ENCODE data around the gene RALB. TPM values are rescaled to one million over a fixed set of nuclear protein-coding genes. Genes with fewer than 3 reads are reported as not detected.
"Not testable (repeated sequence)": the region's sequence is repeated elsewhere in the genome, so short reads cannot be mapped to it uniquely, and the experiment has no call there.

The RALB gene
- total RNA-seq, 1 donor from 2014 or later, result 16.3 TPM

DNA sequence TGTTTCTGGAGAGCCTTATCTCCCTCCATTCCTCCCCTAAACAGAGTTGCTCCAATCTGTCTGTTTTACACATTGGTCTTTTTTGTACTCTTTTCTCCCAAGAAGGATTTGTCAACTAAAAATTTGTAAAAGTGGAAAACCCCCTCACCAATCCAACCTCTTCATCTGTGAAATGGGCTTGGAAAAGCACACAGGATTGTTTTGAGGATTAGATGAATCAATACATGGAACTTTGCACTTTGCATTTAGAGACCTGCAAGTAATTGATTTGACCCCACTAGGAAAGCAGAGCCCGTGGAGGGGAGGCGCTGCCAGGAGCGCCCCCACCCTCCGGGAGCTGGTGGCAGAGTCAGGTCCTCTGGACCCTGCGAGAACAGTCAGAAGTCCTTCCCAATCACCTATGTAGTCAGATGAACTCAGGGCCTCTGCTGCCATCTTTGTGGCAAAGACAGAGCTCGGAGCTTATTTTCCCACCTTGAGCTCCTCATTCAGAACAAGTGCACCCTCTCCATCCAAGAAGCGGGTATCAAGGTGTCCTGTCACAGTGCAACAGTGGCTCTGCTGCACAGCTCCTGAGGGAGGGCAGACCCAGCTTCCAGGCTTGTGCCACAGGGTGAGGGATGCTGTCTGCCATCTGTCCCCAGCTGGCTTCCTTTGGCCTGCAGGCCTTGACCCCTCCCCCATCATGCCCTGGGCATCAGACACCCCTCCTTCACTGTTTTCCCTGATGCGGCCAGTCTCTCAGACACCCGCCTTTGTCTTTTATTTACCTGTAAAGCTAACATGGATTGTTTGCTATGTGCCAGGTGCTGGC, 27.7 kb upstream of the RALB start:
- DNase-seq (ENCODE audit: low spot score) (no peak), ATAC-seq (no peak)

- DNase-seq (ENCODE audit: low spot score) (no peak), ATAC-seq (no peak)
Measured at GRCh38 chr2:120225549-120226065, 27.0 kb upstream of the RALB start.

GRCh38 chr2:120226316-120226715, 26.3 kb upstream of the RALB start:
- no peak for ATAC-seq

GRCh38 chr2:120227111-120227991, 25.3 kb upstream of the RALB start:
- ATAC-seq (no peak), DNase-seq (ENCODE audit: low spot score) (no peak)

More at GRCh38 chr2:120226316-120226715, 26.3 kb upstream of the RALB start:
- DNase-seq (ENCODE audit: low spot score), result no peak

DNA sequence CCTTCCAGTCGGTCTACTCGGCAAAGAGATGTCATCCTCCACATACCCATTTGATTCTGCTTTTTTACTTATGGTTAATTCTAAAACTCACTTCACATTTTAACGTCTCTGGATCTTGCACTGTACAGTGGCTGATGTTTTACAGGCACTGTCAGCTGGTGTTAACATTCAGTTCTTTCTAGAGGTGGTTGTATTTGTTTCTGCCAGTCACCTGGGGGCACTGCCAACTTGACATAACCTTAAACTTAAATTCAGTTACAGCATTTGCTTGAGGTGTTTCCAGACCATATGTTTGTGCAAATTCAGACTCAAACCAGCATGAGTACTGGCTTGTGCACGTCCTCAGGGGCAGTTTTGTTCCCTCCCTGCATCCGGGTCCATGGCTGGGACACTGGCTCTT, 24.1 kb upstream of the RALB start:
- DNase-seq (ENCODE audit: low spot score) (no peak), ATAC-seq (no peak)

- ATAC-seq (no peak), DNase-seq (ENCODE audit: low spot score) (no peak)
Measured at GRCh38 chr2:120229341-120229740, 23.3 kb upstream of the RALB start.

DNA sequence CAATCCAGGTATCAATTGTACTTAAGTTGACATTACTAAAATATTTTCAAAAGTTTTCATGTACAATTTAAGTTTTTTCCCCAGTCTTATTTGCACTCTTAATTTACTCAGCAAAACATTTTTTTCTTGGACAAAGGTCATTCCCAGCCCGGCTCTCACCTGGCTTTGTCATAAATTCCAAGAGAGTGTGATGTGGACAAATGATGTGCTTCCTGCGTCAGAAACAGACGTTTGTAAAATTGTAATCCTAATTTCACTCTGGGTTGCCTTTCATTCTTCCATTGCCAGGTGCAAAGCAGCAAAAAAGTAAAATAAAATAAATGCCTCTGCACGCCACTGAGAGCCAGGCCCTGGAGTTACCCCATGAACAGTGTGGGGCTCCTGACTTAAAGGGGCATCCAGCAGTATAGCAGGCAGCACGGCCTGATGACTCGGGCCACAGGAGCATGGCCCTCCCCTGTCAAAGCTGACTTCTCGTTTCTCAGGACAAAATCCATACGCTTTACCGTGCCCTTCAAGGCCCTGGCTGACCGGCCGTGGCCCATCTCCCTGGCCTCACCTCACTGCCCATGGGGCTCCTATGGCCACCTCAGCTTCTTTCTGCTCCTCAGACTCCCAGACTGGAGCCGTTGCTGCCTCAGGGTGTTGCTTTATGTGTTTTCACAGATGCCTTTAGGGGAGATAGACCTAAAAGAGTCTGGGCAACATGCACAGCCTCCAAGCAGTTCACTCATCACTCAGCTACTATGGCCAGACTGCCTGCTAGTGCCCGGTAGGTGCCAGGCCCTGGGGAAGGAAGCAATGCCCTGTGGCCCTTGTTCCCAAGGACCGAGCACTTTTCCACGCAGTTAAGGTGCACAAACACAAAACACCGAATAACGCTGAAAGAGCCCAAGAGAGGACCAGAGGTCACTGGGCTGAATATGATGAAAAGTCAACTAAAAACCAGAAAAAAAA, 21.9 kb upstream of the RALB start:
- DNase-seq (ENCODE audit: low spot score) (no peak), ATAC-seq (no peak)

GRCh38 chr2:120231564-120231973, 21.1 kb upstream of the RALB start:
- ATAC-seq, result no peak
- DNase-seq (ENCODE audit: low spot score), result no peak

GRCh38 chr2:120231974-120232635, 20.5 kb upstream of the RALB start:
- ATAC-seq (peak; percentile 76), DNase-seq (ENCODE audit: low spot score) (no peak)

DNA sequence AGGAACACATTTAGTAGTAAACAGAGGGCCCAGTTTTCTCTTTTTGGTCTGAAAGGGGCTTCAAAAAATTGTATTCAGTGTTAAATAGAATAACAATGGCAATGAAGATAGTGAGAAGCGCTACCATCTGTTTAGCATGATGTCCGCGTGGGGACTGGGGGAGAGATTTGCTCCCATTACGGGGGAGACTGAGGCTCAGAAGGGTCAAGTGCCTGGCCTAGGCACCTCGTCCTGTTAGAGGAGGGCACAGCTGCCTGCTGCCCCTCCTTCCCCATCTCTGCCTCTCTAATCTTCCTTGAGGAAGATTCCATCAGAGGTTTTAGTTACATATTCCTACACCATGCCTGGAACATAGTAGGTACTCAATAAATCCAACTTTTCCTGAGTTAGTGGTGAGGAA, 19.4 kb upstream of the RALB start:
- ATAC-seq, result no peak
- no peak for DNase-seq (ENCODE audit: low spot score)

DNA sequence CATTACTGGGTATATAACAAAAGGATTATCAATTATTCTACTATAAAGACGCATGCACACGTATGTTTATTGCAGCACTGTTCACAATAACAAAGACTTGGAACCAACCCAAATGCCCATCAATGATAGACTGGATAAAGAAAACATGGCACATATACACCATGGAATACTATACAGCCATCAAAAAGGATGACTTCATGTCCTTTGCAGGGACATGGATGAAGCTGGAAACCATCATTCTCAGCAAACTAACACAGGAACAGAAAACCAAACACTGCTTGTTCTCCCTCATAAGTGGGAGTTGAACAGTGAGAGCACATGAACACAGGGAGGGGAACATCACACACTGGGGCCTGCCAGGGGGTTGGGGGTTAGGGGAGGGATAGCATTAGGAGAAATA, 17.5 kb upstream of the RALB start:
- ATAC-seq; DNase-seq (ENCODE audit: low spot score): not testable (repeated sequence)

DNA sequence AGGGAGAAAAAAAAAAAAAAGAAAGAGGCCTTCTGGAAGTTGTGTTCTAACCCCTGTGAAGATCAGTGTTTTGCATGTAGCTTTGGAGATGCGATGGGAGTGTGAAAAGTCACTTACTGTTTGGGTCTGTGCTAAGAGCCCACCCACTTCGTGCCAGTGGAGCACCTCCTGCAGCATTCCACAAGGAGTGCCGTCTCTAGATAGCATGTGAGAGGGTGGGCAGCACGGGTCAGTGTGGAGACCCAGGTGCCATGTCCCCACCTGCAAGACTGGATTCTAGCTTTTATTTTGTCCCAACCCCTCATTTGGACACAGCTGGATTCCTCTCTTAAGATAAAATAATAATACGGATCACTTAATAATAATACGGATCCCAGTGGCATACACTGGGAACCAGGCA, 17.0 kb upstream of the RALB start:
- DNase-seq (ENCODE audit: low spot score) (no peak), ATAC-seq (no peak)

DNA sequence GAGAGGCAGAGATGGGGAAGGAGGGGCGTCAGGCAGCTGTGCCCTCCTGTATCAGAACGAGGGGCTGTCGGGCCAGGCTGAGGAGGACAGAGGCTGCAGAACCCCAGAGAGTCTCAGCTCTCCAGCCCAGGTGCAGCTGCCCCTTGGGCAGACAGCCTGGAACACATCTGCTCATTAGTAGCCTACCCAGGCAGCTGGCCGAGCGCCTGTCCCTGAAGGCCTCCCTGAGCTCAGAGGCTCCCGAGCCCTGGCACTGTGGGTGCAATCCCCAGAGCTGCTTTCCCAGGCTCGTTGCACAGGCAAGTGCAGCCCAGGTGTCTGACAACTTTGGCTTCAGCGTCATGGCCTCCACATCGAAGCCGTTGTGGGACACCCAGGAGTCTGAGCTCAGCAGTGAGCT, 16.3 kb upstream of the RALB start:
- no peak for DNase-seq (ENCODE audit: low spot score)
- no peak for ATAC-seq

- no peak for ATAC-seq
- DNase-seq (ENCODE audit: low spot score), result no peak
Measured at GRCh38 chr2:120236791-120237190, 15.9 kb upstream of the RALB start.

DNA sequence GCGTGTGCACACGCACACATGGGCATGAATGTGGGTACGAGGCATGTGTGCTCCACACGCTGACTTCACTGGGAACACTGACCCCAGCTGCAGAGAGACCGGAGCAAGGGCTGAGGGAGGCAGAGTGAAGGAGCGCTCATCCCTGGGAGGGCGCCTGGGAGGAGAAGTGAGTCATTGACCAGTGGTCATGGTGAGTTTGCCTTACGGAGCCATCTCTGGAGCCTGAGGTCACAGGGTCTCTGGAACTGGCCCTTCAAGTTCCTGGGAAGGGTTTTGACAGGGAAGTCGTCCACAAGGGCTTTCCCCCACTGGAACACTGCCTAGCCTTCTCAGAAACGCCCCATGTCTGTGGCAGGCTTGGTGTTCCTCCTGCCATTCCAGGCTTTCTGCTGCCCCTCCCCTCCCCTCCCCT, 15.2 kb upstream of the RALB start:
- DNase-seq (ENCODE audit: low spot score) (no peak), ATAC-seq (no peak)

DNA sequence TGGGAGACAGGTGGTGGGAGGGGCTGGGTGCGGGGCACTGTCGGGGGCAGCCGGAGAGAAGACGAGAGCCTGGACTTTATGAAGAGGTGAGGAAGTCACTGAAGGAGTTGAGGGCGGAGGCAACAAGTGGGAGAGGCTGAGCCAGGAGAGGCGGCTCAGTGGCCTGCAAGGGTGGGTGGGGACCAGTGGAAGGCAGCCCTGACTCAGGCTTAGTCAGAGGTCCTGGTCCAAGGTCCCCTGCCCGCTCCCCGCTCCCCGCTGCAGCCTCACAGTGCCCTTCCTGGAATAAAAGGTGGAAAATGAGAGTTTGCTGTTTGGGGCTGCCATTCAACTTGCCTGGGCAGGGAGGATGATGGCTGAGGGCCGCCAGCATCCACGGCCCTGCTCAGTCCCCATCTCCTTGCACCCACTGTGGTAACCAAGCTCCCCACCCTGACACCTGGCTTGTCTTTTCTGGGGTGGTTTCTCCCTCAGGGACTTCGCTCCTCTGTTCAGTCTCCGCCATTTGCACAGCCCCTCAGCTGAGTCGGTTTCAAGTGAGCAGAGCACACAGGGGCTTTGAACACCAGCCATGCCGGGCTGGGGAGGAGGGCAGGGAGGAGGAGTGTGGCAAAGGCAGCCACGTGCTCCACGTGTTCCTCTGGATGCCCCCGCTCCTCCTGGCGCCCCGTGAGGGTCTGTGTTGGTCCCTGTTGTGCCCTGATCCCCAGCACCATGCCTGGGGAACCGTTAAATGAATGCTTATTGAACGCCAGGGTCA, 13.7 kb upstream of the RALB start:
- ATAC-seq, result no peak
- DNase-seq (ENCODE audit: low spot score), result no peak

DNA sequence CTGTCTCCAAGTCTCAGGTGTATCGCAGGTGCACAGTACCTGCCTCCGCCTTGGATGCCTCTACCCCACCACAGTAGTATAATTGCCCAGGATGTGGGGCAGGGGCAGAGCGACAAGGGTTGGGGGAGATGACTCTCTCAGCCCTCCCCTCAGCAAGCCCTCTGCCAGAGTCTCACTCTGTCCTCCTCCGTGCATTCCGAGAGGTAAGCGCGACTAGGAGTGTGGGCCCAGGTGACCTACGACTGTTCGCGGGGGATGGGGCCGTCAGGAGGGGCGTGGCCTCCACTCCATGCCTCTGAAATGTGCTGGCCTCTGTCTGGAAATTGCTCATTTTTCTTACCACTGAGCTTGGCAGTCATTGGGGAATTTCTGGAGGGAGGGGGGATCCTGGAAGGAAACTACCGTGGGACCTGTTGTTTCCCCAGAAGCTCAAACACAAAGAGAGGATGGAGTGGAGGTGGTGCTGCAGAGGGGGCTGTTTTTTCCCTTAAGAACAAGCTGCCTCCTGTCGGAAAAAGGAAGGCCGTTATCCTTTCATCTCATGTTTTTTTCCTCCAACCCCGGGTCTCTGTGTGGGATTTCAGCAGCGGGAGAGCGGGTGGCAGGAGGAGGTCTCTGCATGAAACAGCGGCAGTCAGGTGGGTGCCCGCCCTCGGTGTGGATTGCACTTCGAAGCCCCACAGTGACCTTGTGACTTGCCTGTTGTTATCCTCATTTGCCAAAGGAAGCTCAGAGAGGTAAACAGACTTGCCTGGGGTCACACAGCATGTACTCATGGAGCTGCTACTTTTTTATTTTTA, 13.0 kb upstream of the RALB start:
- ATAC-seq (peak; percentile 50), DNase-seq (ENCODE audit: low spot score) (no peak)

- DNase-seq (ENCODE audit: low spot score) (no peak), ATAC-seq (no peak)
Measured at GRCh38 chr2:120240901-120241429, 11.7 kb upstream of the RALB start.

Measured in left lobe of liver (tissue), 2 donors.